Mammary epithelial cell (primary cell): ENCODE data around the gene ATP13A2.

Experiments
- EZH2 ChIP-seq: IDR thresholded peaks from 2 replicates; pipeline ENCODE4 v1.6.1; 2012; ENCODE audit warnings: low read length, inconsistent platforms, borderline replicate concordance
- TF ChIP-seq, protein P1 (sequence below), 2 donors: IDR thresholded peaks in 1 of 2; conservative IDR thresholded peaks in 1 of 2; 2 replicates each; pipeline ENCODE4 v1.5.1; 2011 to 2012; ENCODE audit warnings: inconsistent platforms in 2 of 2, low read length in 2 of 2, mild to moderate bottlenecking in 2 of 2, control low read depth in 1 of 2, low read depth in 1 of 2; ENCODE audit not compliant: insufficient read depth in 1 of 2; ENCODE audit errors: extremely low read depth in 1 of 2

DNA sequence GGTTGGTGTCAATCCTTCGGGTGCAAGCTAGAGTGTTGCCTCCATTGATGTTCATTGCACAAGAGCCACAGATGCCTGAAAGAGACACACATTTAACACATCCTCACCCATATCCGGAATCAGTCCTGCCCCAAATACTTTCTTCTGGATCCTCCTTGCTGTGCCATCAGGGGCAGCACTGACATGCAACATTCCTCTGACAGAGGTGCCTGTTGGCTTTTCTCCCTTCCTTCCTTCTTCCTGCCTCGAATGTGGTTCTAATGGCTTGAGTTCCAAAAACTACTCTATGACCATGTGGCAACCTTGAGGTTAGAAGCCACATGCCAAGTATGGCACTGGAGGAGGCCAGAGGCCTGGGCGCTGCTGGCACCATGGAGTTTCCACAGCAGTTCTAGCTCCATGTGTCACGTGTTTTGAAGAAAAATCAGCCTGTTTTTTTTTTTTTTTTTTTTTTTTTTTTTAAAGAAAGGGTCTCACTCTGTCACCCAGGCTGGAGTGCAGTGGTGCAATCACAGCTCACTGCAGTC is 17.0 kb upstream of the ATP13A2 start:
- TF ChIP-seq, protein P1, sequence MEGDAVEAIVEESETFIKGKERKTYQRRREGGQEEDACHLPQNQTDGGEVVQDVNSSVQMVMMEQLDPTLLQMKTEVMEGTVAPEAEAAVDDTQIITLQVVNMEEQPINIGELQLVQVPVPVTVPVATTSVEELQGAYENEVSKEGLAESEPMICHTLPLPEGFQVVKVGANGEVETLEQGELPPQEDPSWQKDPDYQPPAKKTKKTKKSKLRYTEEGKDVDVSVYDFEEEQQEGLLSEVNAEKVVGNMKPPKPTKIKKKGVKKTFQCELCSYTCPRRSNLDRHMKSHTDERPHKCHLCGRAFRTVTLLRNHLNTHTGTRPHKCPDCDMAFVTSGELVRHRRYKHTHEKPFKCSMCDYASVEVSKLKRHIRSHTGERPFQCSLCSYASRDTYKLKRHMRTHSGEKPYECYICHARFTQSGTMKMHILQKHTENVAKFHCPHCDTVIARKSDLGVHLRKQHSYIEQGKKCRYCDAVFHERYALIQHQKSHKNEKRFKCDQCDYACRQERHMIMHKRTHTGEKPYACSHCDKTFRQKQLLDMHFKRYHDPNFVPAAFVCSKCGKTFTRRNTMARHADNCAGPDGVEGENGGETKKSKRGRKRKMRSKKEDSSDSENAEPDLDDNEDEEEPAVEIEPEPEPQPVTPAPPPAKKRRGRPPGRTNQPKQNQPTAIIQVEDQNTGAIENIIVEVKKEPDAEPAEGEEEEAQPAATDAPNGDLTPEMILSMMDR (conservative IDR thresholded peaks at IDR 0.05 in 1 of 2, IDR thresholded peaks at IDR 0.05 in 1 of 2; ENCODE audit: extremely low read depth in 1 of 2, insufficient read depth in 1 of 2, low read depth in 1 of 2, low read length in 2 of 2): no peak
- TF ChIP-seq EZH2: no peak
